Activated CD8-positive, alpha-beta memory T cell treated with anti-CD3 and anti-CD28 coated beads, Interleukin-2, amount 50 U/mL, for 4 hours (primary cell): ENCODE data around the gene RCBTB1.

ENCODE experiments used
- DNase-seq: peaks from one replicate; pipeline ENCODE4 v3.0.0-alpha.2; 2020

Gene RCBTB1

GRCh38 chr13:49553888-49554287 is 31.5 kb downstream of the RCBTB1 start:
- DNase-seq, result no peak

GRCh38 chr13:49550942-49551644 is 34.3 kb downstream of the RCBTB1 start:
- DNase-seq, result no peak

GRCh38 chr13:49549289-49549688 is 36.1 kb downstream of the RCBTB1 start:
- no peak for DNase-seq

- DNase-seq, result no peak
Observed at GRCh38 chr13:49546561-49546960, 38.8 kb downstream of the RCBTB1 start.

GRCh38 chr13:49545661-49546060 is 39.7 kb downstream of the RCBTB1 start:
- no peak for DNase-seq

GRCh38 chr13:49543656-49544055 is 41.7 kb downstream of the RCBTB1 start:
- no peak for DNase-seq

- peak; percentile 19 for DNase-seq
Observed at GRCh38 chr13:49540552-49540951, 44.8 kb downstream of the RCBTB1 start.

- no peak for DNase-seq
Observed at GRCh38 chr13:49539746-49540145, 45.6 kb downstream of the RCBTB1 start.

- no peak for DNase-seq
Observed at GRCh38 chr13:49539313-49539712, 46.0 kb downstream of the RCBTB1 start.

GRCh38 chr13:49538404-49538803 is 47.0 kb downstream of the RCBTB1 start:
- DNase-seq, result no peak

- no peak for DNase-seq
Observed at GRCh38 chr13:49536144-49536873, 49.0 kb downstream of the RCBTB1 start.

GRCh38 chr13:49533591-49534269 is 51.6 kb downstream of the RCBTB1 start:
- no peak for DNase-seq

GRCh38 chr13:49533011-49533410 is 52.3 kb downstream of the RCBTB1 start:
- no peak for DNase-seq

GRCh38 chr13:49532593-49532992 is 52.8 kb downstream of the RCBTB1 start:
- DNase-seq, result no peak

GRCh38 chr13:49530457-49530856 is 54.9 kb downstream of the RCBTB1 start:
- DNase-seq, result no peak

- DNase-seq, result no peak
Observed at GRCh38 chr13:49528161-49528560, 57.2 kb downstream of the RCBTB1 start.

- DNase-seq, result no peak
Observed at GRCh38 chr13:49527123-49527522, 58.2 kb downstream of the RCBTB1 start.

GRCh38 chr13:49524740-49525501 is 60.4 kb downstream of the RCBTB1 start:
- DNase-seq, result no peak

GRCh38 chr13:49521224-49521623 is 64.1 kb downstream of the RCBTB1 start:
- no peak for DNase-seq

GRCh38 chr13:49517461-49517860 is 67.9 kb downstream of the RCBTB1 start:
- peak; percentile 30 for DNase-seq

GRCh38 chr13:49516467-49516866 is 68.9 kb downstream of the RCBTB1 start:
- DNase-seq, result no peak

- no peak for DNase-seq
Observed at GRCh38 chr13:49512578-49512977, 72.8 kb downstream of the RCBTB1 start.

GRCh38 chr13:49503951-49504350 is 81.4 kb downstream of the RCBTB1 start:
- no peak for DNase-seq
